GM19099 (cell line): ENCODE results near the gene GSG1L2.

Experiments
- POLR2A ChIP-seq: IDR thresholded peaks from 3 replicates; pipeline ENCODE4 v1.6.1; 2011; ENCODE audit warnings: low read depth; ENCODE audit not compliant: insufficient read length; ENCODE audit errors: extremely low read depth

Gene GSG1L2

GRCh38 chr17:9821921-9822320 lies at the start of gene GSG1L2:
Gene GSG1L2, minus strand, starts transcription at chr17:9822079. Its CDS starts 8 bp downstream, at chr17:9822071.
- TF ChIP-seq POLR2A: no peak

- no peak for TF ChIP-seq POLR2A
Observed at GRCh38 chr17:9868552-9868951, 46.7 kb upstream of the GSG1L2 start.

- TF ChIP-seq POLR2A: no peak
Observed at GRCh38 chr17:9865586-9865985, 43.7 kb upstream of the GSG1L2 start.

- TF ChIP-seq POLR2A: no peak
Observed at GRCh38 chr17:9862949-9863348, 41.1 kb upstream of the GSG1L2 start.

GRCh38 chr17:9862220-9862619 lies 40.3 kb upstream of the GSG1L2 start:
- no peak for TF ChIP-seq POLR2A

- no peak for TF ChIP-seq POLR2A
Observed at GRCh38 chr17:9860851-9861250, 39.0 kb upstream of the GSG1L2 start.

- TF ChIP-seq POLR2A: no peak
Observed at GRCh38 chr17:9859781-9860180, 37.9 kb upstream of the GSG1L2 start.

- no peak for TF ChIP-seq POLR2A
Observed at GRCh38 chr17:9855036-9855435, 33.2 kb upstream of the GSG1L2 start.

GRCh38 chr17:9854255-9854654 lies 32.4 kb upstream of the GSG1L2 start:
- no peak for TF ChIP-seq POLR2A

GRCh38 chr17:9850151-9850550 lies 28.3 kb upstream of the GSG1L2 start:
- no peak for TF ChIP-seq POLR2A

GRCh38 chr17:9845306-9845705 lies 23.4 kb upstream of the GSG1L2 start:
- TF ChIP-seq POLR2A: no peak

- TF ChIP-seq POLR2A: no peak
Observed at GRCh38 chr17:9844153-9844552, 22.3 kb upstream of the GSG1L2 start.

- TF ChIP-seq POLR2A: no peak
Observed at GRCh38 chr17:9843152-9844010, 21.5 kb upstream of the GSG1L2 start.

- TF ChIP-seq POLR2A: no peak
Observed at GRCh38 chr17:9842057-9842758, 20.3 kb upstream of the GSG1L2 start.

GRCh38 chr17:9839433-9839832 lies 17.6 kb upstream of the GSG1L2 start:
- TF ChIP-seq POLR2A: no peak
